Pericardium fibroblast (primary cell): ENCODE measurements around the gene SPSB4. TPM values are rescaled to one million over a fixed set of nuclear protein-coding genes. Genes with fewer than 3 reads are reported as not detected.

Source experiments
- total RNA-seq: library from RNA; depleted of rRNA; stranded (reverse); fragments of >200 nt; gene quantifications from 2 replicates; pipeline ENCODE4 v1.2.3, GENCODE V29; 2015

The SPSB4 gene
- not detected in 2 replicates for total RNA-seq

GRCh38 chr3:141050576-141051442, at the start of gene SPSB4:
TSS of gene SPSB4 (plus strand) at chr3:141051347. CDS start at chr3:141066105, 14,758 bp downstream.

Other genes with a start within 250 kb of the SPSB4 start
- 33.9 and 39.8 TPM in 2 replicates for gene SLC25A36, start 109.5 kb upstream of the SPSB4 start, total RNA-seq
- 15.4 and 18.0 TPM in 2 replicates for gene PXYLP1, start 180.5 kb downstream of the SPSB4 start, total RNA-seq